ENCODE data around the gene ZNF683. TPM values are rescaled to one million over a fixed set of nuclear protein-coding genes. Genes with fewer than 3 reads are reported as not detected.
"Not testable (repeated sequence)": the region's sequence is repeated elsewhere in the genome, so short reads cannot be mapped to it uniquely, and the experiment has no call there.

ZNF683 gene
- polyA plus RNA-seq (ENCODE audit: insufficient read length in 3 of 3) = not detected

- DNase-seq (ENCODE audit: low read depth in 3 of 3, low spot score in 2 of 3) = not testable (repeated sequence)
Measured at GRCh38 chr1:26372611-26373010, at the start of gene ZNF683. TSS of gene ZNF683 (minus strand) at chr1:26372750. CDS start at chr1:26368571, 4,179 bp downstream.

GRCh38 chr1:26419494-26419893 is 46.9 kb upstream of the ZNF683 start:
- no peak for DNase-seq (ENCODE audit: low read depth in 3 of 3, low spot score in 2 of 3)

- no peak for DNase-seq (ENCODE audit: low read depth in 3 of 3, low spot score in 2 of 3)
Measured at GRCh38 chr1:26418865-26419349, 46.4 kb upstream of the ZNF683 start.

GRCh38 chr1:26417111-26417759 is 44.7 kb upstream of the ZNF683 start:
- no peak for DNase-seq (ENCODE audit: low read depth in 3 of 3, low spot score in 2 of 3)

- no peak for DNase-seq (ENCODE audit: low read depth in 3 of 3, low spot score in 2 of 3)
Measured at GRCh38 chr1:26413031-26413430, 40.5 kb upstream of the ZNF683 start.

DNA sequence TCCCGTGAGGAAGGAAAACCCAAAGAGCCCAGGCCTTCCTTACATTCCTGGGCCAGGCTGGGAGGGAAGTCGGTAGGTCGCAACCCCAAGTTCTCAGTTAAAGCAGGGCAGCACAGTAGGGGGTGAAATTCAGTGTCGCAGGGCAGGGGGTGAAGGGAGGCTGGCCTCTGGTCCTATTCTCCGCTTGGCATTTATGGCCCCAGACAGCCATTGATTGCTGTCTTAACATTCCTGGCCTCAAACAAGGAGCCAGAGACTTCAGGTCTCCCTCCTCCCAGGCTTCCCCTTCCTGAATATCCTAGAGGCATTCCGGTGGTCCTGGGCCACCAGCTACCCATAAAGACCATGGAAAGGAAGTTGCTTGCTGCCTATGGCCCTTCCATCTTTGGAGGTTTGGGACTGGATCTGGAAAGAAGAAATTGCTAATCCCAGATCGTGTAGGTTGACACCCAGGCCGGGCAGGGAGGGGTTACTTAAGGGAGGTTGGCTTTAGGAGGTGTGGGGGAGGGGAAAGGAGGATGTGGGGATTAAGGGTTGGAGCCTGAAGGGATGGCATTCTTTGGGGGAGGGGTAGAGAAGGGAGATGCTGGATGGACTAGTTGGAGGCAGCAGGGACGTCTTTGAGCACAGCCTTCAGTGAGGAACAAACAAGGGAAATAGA is 39.8 kb upstream of the ZNF683 start:
- DNase-seq (ENCODE audit: low read depth in 3 of 3, low spot score in 2 of 3) = no peak

DNA sequence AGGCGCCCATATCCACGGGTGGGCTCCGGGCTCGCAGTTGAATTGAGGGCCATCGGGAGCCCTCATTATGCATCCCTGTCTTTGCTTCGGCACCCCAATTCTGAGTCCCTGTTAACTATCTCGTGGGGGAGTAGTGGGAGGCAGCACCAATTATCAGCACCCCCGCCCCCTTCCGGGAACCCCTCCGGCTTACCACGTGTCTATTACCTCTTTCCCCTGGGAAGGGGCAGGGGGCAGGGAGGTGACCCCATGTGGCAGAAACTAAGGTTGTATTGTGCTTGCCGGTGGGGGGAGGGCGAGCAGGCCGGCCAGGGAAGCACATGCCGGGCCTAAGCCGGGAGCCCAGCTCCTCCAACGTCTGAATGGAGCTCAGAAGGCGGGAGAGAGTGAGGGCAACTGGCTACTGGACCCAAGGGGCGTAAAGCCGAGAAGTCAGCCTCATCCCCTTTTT is 39.1 kb upstream of the ZNF683 start:
- DNase-seq (ENCODE audit: low read depth in 3 of 3, low spot score in 2 of 3) = no peak

- no peak for DNase-seq (ENCODE audit: low read depth in 3 of 3, low spot score in 2 of 3)
Measured at GRCh38 chr1:26410706-26411623, 38.4 kb upstream of the ZNF683 start, which contains the start of gene LIN28A. TSS of gene LIN28A (plus strand) at chr1:26410817. CDS start at chr1:26410892, 75 bp downstream.

GRCh38 chr1:26409191-26409807 is 36.7 kb upstream of the ZNF683 start:
- no peak for DNase-seq (ENCODE audit: low read depth in 3 of 3, low spot score in 2 of 3)

- peak; percentile 81 to 85 (median 82) for DNase-seq (ENCODE audit: low read depth in 3 of 3, low spot score in 2 of 3)
Measured at GRCh38 chr1:26408604-26409003, 36.1 kb upstream of the ZNF683 start.

DNA sequence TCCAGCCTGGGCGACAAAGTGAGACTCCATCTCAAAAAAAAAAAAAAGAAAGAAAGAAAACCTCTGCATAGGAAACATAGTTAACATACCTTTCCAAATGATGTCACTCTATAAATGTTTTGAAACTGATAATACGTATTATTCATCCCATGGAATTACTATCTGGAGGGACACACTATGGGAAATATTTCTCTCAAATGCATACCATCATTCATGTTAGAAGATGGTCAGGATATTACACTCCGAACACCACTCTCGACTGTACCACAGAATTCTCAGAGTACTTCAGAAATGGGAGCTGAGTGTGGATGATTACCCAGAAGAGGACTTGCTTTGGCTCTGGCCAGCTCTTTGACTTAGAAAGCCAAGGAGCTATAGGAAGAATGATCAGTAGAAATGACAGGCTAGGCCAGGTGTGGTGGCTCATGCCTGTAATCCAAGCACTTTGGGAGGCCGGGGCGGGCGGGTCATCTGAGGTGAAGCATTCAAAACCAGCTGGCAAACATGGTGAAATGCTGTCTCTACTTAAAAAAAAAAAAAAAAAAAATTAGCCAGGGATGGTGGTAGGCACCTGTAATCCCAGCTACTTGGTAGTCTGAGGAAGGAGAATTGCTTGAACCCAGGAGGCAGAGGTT is 32.8 kb upstream of the ZNF683 start:
- no peak for DNase-seq (ENCODE audit: low read depth in 3 of 3, low spot score in 2 of 3)

DNA sequence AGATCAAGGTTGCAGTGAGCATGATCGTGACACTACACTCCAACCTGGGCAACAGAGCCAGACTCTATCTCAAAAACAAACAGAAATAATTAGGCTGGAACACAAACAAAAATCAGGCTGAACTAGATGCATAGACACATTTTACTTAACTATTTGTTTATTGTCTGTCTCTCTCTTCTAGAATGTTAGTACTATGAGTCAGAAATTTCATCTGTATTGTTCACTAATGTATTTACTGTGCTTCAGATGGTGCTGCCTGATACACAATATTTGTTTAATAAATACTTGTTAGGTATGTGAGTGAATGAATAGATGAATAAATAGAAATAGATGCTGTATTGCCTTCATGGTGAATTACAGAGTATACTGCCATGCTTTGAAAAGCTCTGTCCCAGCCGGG is 32.1 kb upstream of the ZNF683 start:
- DNase-seq (ENCODE audit: low read depth in 3 of 3, low spot score in 2 of 3) = no peak

GRCh38 chr1:26403656-26404055 is 31.1 kb upstream of the ZNF683 start:
- DNase-seq (ENCODE audit: low read depth in 3 of 3, low spot score in 2 of 3) = no peak

GRCh38 chr1:26401891-26402290 is 29.3 kb upstream of the ZNF683 start:
- DNase-seq (ENCODE audit: low read depth in 3 of 3, low spot score in 2 of 3) = no peak

DNA sequence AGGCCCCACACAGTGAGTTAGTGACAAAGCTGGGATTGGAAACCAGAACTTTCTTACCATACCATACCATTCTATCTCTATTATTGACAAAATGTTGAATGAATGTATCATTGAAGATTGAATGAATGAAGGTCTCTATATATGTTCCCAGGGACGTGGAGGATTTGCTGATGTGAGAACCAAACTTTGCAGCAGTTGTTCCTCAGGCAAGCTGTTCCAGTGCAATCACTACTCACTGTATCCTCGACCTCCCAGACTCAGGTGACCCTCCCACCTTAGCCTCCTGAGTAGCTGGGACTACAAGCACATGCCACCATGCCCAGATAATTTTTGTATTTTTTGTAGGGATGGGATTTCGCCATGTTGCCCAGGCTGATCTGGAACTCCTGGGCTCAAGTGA is 26.5 kb upstream of the ZNF683 start:
- no peak for DNase-seq (ENCODE audit: low read depth in 3 of 3, low spot score in 2 of 3)

- no peak for DNase-seq (ENCODE audit: low read depth in 3 of 3, low spot score in 2 of 3)
Measured at GRCh38 chr1:26395754-26396153, 23.2 kb upstream of the ZNF683 start.

DNA sequence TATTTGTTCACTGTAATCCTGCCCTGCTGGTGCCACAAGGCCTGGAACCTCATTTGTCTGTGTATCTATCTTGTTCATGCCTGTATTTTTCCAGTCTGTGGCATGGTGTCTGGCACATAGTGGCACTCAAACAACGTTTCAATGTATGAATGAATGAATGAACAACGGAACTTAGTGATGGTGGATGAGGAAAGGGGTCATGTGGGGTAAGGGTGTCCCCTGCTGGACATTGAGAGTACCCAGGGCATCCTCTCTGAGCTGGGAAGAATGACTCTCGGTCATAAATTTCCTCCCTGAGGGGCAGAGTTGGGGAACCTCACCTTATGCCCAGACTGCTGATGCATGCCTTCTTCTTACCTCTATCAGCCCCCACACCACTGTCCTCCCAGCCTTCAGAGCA is 18.9 kb upstream of the ZNF683 start:
- DNase-seq (ENCODE audit: low read depth in 3 of 3, low spot score in 2 of 3) = no peak

DNA sequence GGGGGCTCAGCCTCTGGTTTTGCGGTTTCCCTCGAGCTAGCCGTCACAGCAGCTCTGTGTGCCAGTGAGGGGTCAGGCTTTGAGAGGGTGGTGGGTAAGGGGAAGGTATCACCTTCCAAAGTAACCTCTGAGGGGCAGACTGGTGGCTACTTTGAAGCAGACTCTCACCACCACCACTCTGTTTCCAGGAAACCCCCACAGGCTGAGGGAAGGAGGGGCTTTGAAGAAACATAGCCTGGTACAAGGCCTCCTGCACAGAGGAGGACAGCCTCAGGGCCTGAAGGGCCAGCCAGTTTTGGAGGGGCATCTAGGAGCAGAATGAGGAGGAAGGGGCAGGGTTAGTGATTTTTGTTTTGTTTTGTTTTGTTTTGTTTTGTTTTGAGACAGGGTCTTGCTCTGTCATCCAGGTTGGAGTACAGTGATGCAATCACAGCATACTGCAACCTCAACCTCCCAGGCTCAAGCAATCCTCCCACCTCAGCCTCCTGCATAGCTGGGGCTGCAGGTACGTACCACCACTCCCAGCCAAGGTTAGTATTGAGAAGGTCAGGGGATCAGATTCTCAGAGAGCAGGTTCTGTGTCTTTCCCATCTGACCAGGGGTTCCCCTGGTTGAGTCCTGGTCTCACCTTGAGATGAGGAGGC is 17.2 kb upstream of the ZNF683 start:
- DNase-seq (ENCODE audit: low read depth in 3 of 3, low spot score in 2 of 3) = no peak

DNA sequence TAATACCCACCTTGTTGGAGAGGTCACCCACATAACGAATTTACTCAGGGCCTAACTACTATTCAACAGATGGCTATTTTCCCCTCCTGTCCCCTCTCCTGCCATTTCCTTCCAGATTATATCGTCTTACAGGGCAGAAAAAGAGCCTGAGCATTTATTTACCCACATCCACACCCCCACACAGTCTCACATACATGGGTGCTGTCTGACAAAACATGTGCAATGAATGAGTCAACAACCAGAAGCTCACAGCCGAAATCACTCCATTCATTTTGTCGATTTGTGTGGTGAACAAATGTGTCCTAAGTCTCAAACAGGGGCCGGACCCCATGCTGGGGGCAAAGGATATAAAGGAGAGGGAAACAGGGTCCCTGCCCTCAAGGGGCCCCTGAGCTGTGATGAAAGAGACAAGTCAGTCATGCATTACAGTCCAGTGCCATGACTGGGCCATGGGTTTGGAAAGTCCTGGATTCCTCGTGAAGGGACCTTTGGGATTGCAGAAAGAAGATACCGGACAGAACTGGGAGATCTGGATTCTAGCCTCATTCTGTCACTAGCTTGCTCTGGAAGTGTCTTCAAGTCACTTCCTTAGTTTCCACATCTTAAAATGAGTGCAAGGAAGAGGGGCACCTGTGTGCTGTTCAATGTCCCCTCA is 16.4 kb upstream of the ZNF683 start:
- DNase-seq (ENCODE audit: low read depth in 3 of 3, low spot score in 2 of 3) = no peak
